ENCODE results near the gene PALLD. TPM values are rescaled to one million over a fixed set of nuclear protein-coding genes. Genes with fewer than 3 reads are reported as not detected.

The PALLD gene
- total RNA-seq, 4 donors from 2014 or later: 60.2 to 437 (median 118) TPM

GRCh38 chr4:168522356-168522755 is 25.5 kb downstream of the PALLD start:
- Histone ChIP-seq H3K4me3 (no peak overlapping the region), H3K4me1 (peaks cover 0 to 17% (median 0%) of the 10 kb centered on the region in 3 donors), H3K9me3 (no peaks in the 10 kb centered on the region), H3K27me3 (peaks cover 0 to 12% (median 0%) of the 10 kb centered on the region in 4 donors), H3K36me3 (no peaks in the 10 kb centered on the region), H3K27ac (no peak overlapping the region)
- no peak for DNase-seq
- 52 to 54% methylated on average over 2 of the region's 2 CpGs for WGBS, 2 donors
- TF ChIP-seq POLR2A (IDR thresholded peaks at IDR 0.05) (no peak), CTCF (IDR thresholded peaks at IDR 0.05) (no peak)
- intact Hi-C loops (cut with DNase I): no loop called here

GRCh38 chr4:168522829-168523489 is 26.1 kb downstream of the PALLD start:
- H3K4me3 ChIP-seq: no peak overlapping the region
- DNase-seq: no peak
- H3K4me1 ChIP-seq: peaks cover 0 to 17% (median 0%) of the 10 kb centered on the region in 3 donors
- 56 to 69% methylated on average over 2 of the region's 2 CpGs for WGBS, 2 donors
- peaks cover 0 to 12% (median 0%) of the 10 kb centered on the region in 4 donors for H3K27me3 ChIP-seq
- TF ChIP-seq POLR2A (IDR thresholded peaks at IDR 0.05) (no peak), CTCF (IDR thresholded peaks at IDR 0.05) (no peak)
- H3K9me3 ChIP-seq: no peaks in the 10 kb centered on the region
- H3K36me3 ChIP-seq: no peaks in the 10 kb centered on the region
- H3K27ac ChIP-seq: no peak overlapping the region
- intact Hi-C loops (cut with DNase I): no loop called here

- H3K9me3 ChIP-seq: no peaks in the 10 kb centered on the region
- no peak for DNase-seq
- no peak overlapping the region for H3K4me3 ChIP-seq
- H3K27me3 ChIP-seq: peaks cover 0 to 15% (median 0%) of the 10 kb centered on the region in 4 donors
- H3K36me3 ChIP-seq: no peaks in the 10 kb centered on the region
- intact Hi-C loops (cut with DNase I): no loop called here
- TF ChIP-seq CTCF (IDR thresholded peaks at IDR 0.05) (no peak), POLR2A (IDR thresholded peaks at IDR 0.05) (no peak)
- peaks cover 0 to 17% (median 0%) of the 10 kb centered on the region in 3 donors for H3K4me1 ChIP-seq
- H3K27ac ChIP-seq: no peak overlapping the region
Measured at GRCh38 chr4:168524006-168524405, 27.2 kb downstream of the PALLD start.

- Histone ChIP-seq H3K27ac (no peak overlapping the region), H3K27me3 (peaks cover 0 to 18% (median 0%) of the 10 kb centered on the region in 4 donors), H3K9me3 (no peaks in the 10 kb centered on the region), H3K4me3 (no peak overlapping the region), H3K36me3 (no peaks in the 10 kb centered on the region), H3K4me1 (peaks cover 0 to 17% (median 0%) of the 10 kb centered on the region in 3 donors)
- intact Hi-C loops (cut with DNase I): no loop called here
- no peak for DNase-seq
- WGBS, 2 donors: 43 to 52% methylated on average over 3 of the region's 3 CpGs
- TF ChIP-seq CTCF (IDR thresholded peaks at IDR 0.05) (no peak), POLR2A (IDR thresholded peaks at IDR 0.05) (no peak)
Measured at GRCh38 chr4:168524897-168525296, 28.0 kb downstream of the PALLD start.

- 80 to 83% methylated on average over 1 of the region's 1 CpG for WGBS, 2 donors
- DNase-seq: no peak
- TF ChIP-seq CTCF (IDR thresholded peaks at IDR 0.05) (no peak), POLR2A (IDR thresholded peaks at IDR 0.05) (no peak)
- Histone ChIP-seq H3K27me3 (peaks cover 0 to 35% (median 0%) of the 10 kb centered on the region in 4 donors), H3K4me3 (no peak overlapping the region), H3K36me3 (no peaks in the 10 kb centered on the region), H3K27ac (no peak overlapping the region), H3K9me3 (no peaks in the 10 kb centered on the region), H3K4me1 (peaks cover 0 to 14% (median 0%) of the 10 kb centered on the region in 3 donors)
- intact Hi-C loops (cut with DNase I): no loop called here
Measured at GRCh38 chr4:168527560-168527959, 30.7 kb downstream of the PALLD start.

Measured in esophagus squamous epithelium (tissue), 5 donors.